ENCODE data around the gene NRG4.
"Not testable (repeated sequence)": the region's sequence is repeated elsewhere in the genome, so short reads cannot be mapped to it uniquely, and the experiment has no call there.

The NRG4 gene

DNA sequence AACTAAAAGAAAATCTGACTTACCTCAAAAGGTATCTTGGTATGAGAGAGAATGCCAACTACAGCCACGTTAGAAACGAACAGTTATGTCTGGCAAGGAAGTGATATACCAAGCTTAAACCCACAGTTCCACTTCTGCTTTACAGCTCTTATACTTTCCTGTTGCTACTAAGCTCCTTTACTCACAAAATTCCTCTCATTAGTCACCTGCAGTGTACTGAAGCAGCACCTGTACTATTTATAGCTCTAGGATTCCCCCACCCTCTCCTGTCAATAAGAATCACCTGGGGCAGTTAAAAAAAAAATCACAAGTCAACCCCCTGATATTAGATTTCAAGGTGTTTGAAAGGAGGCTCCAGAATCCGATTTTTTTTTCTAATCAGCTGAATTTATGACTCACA is 44.7 kb upstream of the NRG4 start:
- Histone ChIP-seq H3K4me1 (ENCODE audit: insufficient read depth, low read length, severe bottlenecking) (peaks cover 9% of the 10 kb centered on the region), H3K27me3 (ENCODE audit: insufficient read depth, low read length) (no peaks in the 10 kb centered on the region; the same call in 1 of the 2 replicates), H3K4me3 (ENCODE audit: low read depth, low read length, poor library complexity, severe bottlenecking) (no peak overlapping the region), H3K9me2 (ENCODE audit: low read depth, low read length) (no peaks in the 10 kb centered on the region), H3K9me3 (ENCODE audit: low read length) (no peaks in the 10 kb centered on the region), H2AFZ (ENCODE audit: low read length) (no peak overlapping the region), H3F3A (ENCODE audit: insufficient read depth, low read length) (peaks cover 2% of the 10 kb centered on the region; the same call in 1 of the 2 replicates), H3K27ac (ENCODE audit: low read depth, low read length, poor library complexity, severe bottlenecking) (no peak overlapping the region), H3K9ac (ENCODE audit: low read length) (no peak overlapping the region), H4K20me1 (ENCODE audit: insufficient read depth, low read length) (no peaks in the 10 kb centered on the region), H3K4me2 (ENCODE audit: low read length) (no peak overlapping the region), H3K79me2 (ENCODE audit: insufficient read depth, low read length) (no peaks in the 10 kb centered on the region), H3K36me3 (ENCODE audit: insufficient read depth, low read length) (no peaks in the 10 kb centered on the region)
- no peak for TF ChIP-seq EZH2 (IDR thresholded peaks at IDR 0.05; ENCODE audit: borderline replicate concordance, low read length)
- TF ChIP-seq, protein P1, sequence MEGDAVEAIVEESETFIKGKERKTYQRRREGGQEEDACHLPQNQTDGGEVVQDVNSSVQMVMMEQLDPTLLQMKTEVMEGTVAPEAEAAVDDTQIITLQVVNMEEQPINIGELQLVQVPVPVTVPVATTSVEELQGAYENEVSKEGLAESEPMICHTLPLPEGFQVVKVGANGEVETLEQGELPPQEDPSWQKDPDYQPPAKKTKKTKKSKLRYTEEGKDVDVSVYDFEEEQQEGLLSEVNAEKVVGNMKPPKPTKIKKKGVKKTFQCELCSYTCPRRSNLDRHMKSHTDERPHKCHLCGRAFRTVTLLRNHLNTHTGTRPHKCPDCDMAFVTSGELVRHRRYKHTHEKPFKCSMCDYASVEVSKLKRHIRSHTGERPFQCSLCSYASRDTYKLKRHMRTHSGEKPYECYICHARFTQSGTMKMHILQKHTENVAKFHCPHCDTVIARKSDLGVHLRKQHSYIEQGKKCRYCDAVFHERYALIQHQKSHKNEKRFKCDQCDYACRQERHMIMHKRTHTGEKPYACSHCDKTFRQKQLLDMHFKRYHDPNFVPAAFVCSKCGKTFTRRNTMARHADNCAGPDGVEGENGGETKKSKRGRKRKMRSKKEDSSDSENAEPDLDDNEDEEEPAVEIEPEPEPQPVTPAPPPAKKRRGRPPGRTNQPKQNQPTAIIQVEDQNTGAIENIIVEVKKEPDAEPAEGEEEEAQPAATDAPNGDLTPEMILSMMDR (IDR thresholded peaks at IDR 0.05; ENCODE audit: low read length), result no peak

DNA sequence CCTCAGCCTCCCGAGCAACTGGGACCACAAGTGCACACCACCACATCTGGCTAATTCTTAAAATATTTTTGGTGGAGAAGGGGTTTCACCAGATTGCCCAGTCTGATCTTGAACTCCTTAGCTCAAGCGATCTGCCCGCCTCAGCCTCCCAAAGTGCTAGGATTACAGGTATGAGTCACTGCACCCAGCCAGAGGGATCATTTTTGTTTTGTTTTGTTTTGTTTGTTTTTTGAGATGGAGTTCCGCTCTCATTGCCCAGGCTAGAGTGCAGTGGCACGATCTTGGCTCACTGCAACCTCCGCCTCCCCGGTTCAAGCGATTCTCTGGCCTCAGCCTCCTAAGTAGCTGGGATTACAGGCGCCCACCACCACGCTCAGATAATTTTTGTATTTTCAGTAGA is 42.0 kb upstream of the NRG4 start:
- not testable (repeated sequence) for H3F3A ChIP-seq (ENCODE audit: insufficient read depth, low read length); H3K36me3 ChIP-seq (ENCODE audit: insufficient read depth, low read length); H3K27me3 ChIP-seq (ENCODE audit: insufficient read depth, low read length); H3K9me2 ChIP-seq (ENCODE audit: low read depth, low read length); H3K4me1 ChIP-seq (ENCODE audit: insufficient read depth, low read length, severe bottlenecking); H3K27ac ChIP-seq (ENCODE audit: low read depth, low read length, poor library complexity, severe bottlenecking); H2AFZ ChIP-seq (ENCODE audit: low read length); H3K79me2 ChIP-seq (ENCODE audit: insufficient read depth, low read length); H3K9ac ChIP-seq (ENCODE audit: low read length); H3K4me2 ChIP-seq (ENCODE audit: low read length); H4K20me1 ChIP-seq (ENCODE audit: insufficient read depth, low read length); H3K9me3 ChIP-seq (ENCODE audit: low read length); H3K4me3 ChIP-seq (ENCODE audit: low read depth, low read length, poor library complexity, severe bottlenecking)

DNA sequence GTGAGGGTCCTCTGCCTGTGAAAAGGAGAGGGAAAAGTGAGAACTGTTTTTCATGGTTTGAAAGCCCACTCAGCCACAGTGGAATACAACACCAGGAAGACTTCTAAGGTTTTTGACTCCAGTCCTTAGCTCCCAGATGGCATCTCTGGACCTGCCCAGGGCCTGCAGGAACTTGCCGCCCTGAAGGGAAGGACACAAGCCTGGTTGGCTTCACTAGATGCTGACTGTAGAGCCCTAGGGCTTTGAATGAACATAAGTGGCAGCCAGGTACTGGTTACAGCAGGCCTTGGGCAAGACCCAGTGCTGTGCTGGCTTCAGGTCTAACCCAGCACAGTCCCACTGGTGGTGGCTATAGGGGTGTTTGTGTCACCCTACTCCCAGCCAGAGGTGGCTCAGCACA is 26.3 kb upstream of the NRG4 start:
- Histone ChIP-seq H3K4me2 (ENCODE audit: low read length) (no peak overlapping the region), H3K9ac (ENCODE audit: low read length) (no peak overlapping the region), H3K9me2 (ENCODE audit: low read depth, low read length) (no peaks in the 10 kb centered on the region), H3K27ac (ENCODE audit: low read depth, low read length, poor library complexity, severe bottlenecking) (no peak overlapping the region), H3F3A (ENCODE audit: insufficient read depth, low read length) (no peaks in the 10 kb centered on the region), H2AFZ (ENCODE audit: low read length) (no peak overlapping the region), H3K27me3 (ENCODE audit: insufficient read depth, low read length) (no peaks in the 10 kb centered on the region; the same call in 1 of the 2 replicates), H4K20me1 (ENCODE audit: insufficient read depth, low read length) (no peaks in the 10 kb centered on the region), H3K36me3 (ENCODE audit: insufficient read depth, low read length) (no peaks in the 10 kb centered on the region; the same call in 1 of the 2 replicates), H3K79me2 (ENCODE audit: insufficient read depth, low read length) (no peaks in the 10 kb centered on the region), H3K9me3 (ENCODE audit: low read length) (no peaks in the 10 kb centered on the region), H3K4me3 (ENCODE audit: low read depth, low read length, poor library complexity, severe bottlenecking) (no peak overlapping the region), H3K4me1 (ENCODE audit: insufficient read depth, low read length, severe bottlenecking) (no peaks in the 10 kb centered on the region)
- TF ChIP-seq EZH2 (IDR thresholded peaks at IDR 0.05; ENCODE audit: borderline replicate concordance, low read length), result no peak
- TF ChIP-seq, protein P1 (IDR thresholded peaks at IDR 0.05; ENCODE audit: low read length), result no peak

DNA sequence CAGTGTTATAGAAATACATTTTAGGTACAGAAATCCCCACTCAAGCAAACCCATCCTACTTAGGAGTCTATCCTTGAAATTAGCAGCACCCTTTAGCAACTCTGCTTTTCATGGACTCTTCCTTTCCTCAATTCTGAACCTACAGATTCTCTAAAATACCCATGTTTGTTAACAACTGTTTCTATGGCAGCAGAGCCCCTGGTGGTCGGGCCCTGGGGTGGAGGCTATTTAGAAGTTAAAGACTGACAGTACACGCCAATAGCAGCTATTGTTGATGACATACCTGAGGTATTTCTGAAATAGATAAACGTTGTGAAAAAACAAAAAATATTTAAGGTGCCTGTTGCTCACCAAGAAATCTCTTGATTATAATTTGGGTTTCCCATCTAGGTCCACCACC is 23.4 kb upstream of the NRG4 start:
- TF ChIP-seq, protein P1 (IDR thresholded peaks at IDR 0.05; ENCODE audit: low read length), result no peak
- TF ChIP-seq EZH2 (IDR thresholded peaks at IDR 0.05; ENCODE audit: borderline replicate concordance, low read length), result no peak
- no peak overlapping the region for H3K9ac ChIP-seq (ENCODE audit: low read length)
- no peaks in the 10 kb centered on the region for H3F3A ChIP-seq (ENCODE audit: insufficient read depth, low read length)
- no peak overlapping the region for H3K4me3 ChIP-seq (ENCODE audit: low read depth, low read length, poor library complexity, severe bottlenecking)
- H4K20me1 ChIP-seq (ENCODE audit: insufficient read depth, low read length), result no peaks in the 10 kb centered on the region
- H3K9me2 ChIP-seq (ENCODE audit: low read depth, low read length), result no peaks in the 10 kb centered on the region
- H3K4me2 ChIP-seq (ENCODE audit: low read length), result no peak overlapping the region
- no peaks in the 10 kb centered on the region for H3K4me1 ChIP-seq (ENCODE audit: insufficient read depth, low read length, severe bottlenecking)
- H3K79me2 ChIP-seq (ENCODE audit: insufficient read depth, low read length), result no peaks in the 10 kb centered on the region
- H2AFZ ChIP-seq (ENCODE audit: low read length), result no peak overlapping the region
- H3K36me3 ChIP-seq (ENCODE audit: insufficient read depth, low read length), result no peaks in the 10 kb centered on the region
- H3K27ac ChIP-seq (ENCODE audit: low read depth, low read length, poor library complexity, severe bottlenecking), result no peak overlapping the region
- no peaks in the 10 kb centered on the region for H3K9me3 ChIP-seq (ENCODE audit: low read length)
- no peaks in the 10 kb centered on the region for H3K27me3 ChIP-seq (ENCODE audit: insufficient read depth, low read length)

Measured in OCI-LY1 (cell line).